Measurements from ENCODE around the gene NUP35. TPM values are rescaled to one million over a fixed set of nuclear protein-coding genes. Genes with fewer than 3 reads are reported as not detected.

Gene NUP35
- total and polyA plus RNA-seq, 2 of the 8 experiments (the other 6 are each of a cell fraction or from before 2014, with no cell fraction given), result 30.7 to 48.7 TPM

GRCh38 chr2:183126635-183127034 is 2.4 kb downstream of the NUP35 start:
- DNase-seq (ENCODE audit: low read depth in 1 of 2, low spot score in 2 of 2) (no peak), FAIRE-seq (no peak)
- Histone ChIP-seq H2BK15ac (ENCODE audit: low read length) (no peak overlapping the region), H3K9me3 (ENCODE audit: insufficient read depth in 2 of 2, low read depth in 1 of 2, low read length in 1 of 2) (no peaks in the 10 kb centered on the region), H3K18ac (ENCODE audit: extremely low read depth, low read length) (no peak overlapping the region), H3K4me3 (ENCODE audit: extremely low read depth in 1 of 4, insufficient read depth in 2 of 4, low read depth in 3 of 4, low read length in 4 of 4) (peak overlapping the region in 1 of 4 experiments; percentile 88; a peak in 2 of 8 replicates), H4K91ac (replicated peaks; ENCODE audit: insufficient read length, low read length) (no peak overlapping the region), H3K4ac (replicated peaks; ENCODE audit: insufficient read length, low read depth, low read length) (no peak overlapping the region), H2BK5ac (ENCODE audit: low read depth, low read length) (no peak overlapping the region), H3K14ac (ENCODE audit: insufficient read length) (no peak overlapping the region), H2BK12ac (ENCODE audit: low read depth, low read length) (no peak overlapping the region), H3K56ac (replicated peaks; ENCODE audit: insufficient read length, low read depth, low read length) (no peak overlapping the region), H3K79me1 (ENCODE audit: low read depth, low read length) (no peaks in the 10 kb centered on the region), H2AFZ (ENCODE audit: low read length) (no peak overlapping the region), H3K4me2 (ENCODE audit: insufficient read depth in 1 of 2, low read depth in 2 of 2, low read length in 2 of 2) (no peak overlapping the region; a peak in 1 of 4 replicates), H4K8ac (ENCODE audit: extremely low read depth, insufficient read depth, low read length) (no peak overlapping the region), H4K20me1 (replicated peaks in 1 of 2; ENCODE audit: control insufficient read depth in 1 of 2, insufficient read depth in 2 of 2, low read length in 2 of 2) (peaks cover 5% of the 10 kb centered on the region in 2 experiments), H3K36me3 (ENCODE audit: control insufficient read depth in 2 of 4, insufficient read depth in 4 of 4, low read length in 3 of 4) (peaks cover 4 to 32% (median 8%) of the 10 kb centered on the region in 4 experiments; a peak in 7 of 8 replicates), H3K9ac (replicated peaks in 1 of 4; ENCODE audit: extremely low read depth in 1 of 4, low read depth in 3 of 4, low read length in 3 of 4) (no peak overlapping the region), H3K79me2 (ENCODE audit: control insufficient read depth in 1 of 2, insufficient read depth in 2 of 2, low read length in 2 of 2) (peaks cover 18 to 72% of the 10 kb centered on the region in 2 experiments), H3K23ac (ENCODE audit: insufficient read length) (no peak overlapping the region), H3K27me3 (replicated peaks in 1 of 4; ENCODE audit: control insufficient read depth in 3 of 4, extremely low read depth in 1 of 4, insufficient read depth in 3 of 4, low read length in 3 of 4) (no peaks in the 10 kb centered on the region), H3K27ac (ENCODE audit: low read depth, low read length) (no peak overlapping the region), H3K4me1 (replicated peaks in 1 of 4; ENCODE audit: control insufficient read depth in 3 of 4, insufficient read depth in 4 of 4, low read length in 3 of 4) (peaks cover 0 to 12% (median 5%) of the 10 kb centered on the region in 4 experiments; a peak in 6 of 7 replicates), H3K23me2 (ENCODE audit: low read depth, low read length) (no peaks in the 10 kb centered on the region; the same call in 1 of the 2 replicates), H2BK20ac (ENCODE audit: low read length) (no peak overlapping the region), H2AK5ac (ENCODE audit: low read depth, low read length) (no peak overlapping the region), H4K5ac (ENCODE audit: insufficient read length, low read depth, low read length) (no peak overlapping the region), H2BK120ac (replicated peaks; ENCODE audit: low read depth, low read length) (no peak overlapping the region)
- WGBS, 2 experiments (ENCODE audit: extremely low coverage in 1 of 2, insufficient coverage in 1 of 2, insufficient read length in 1 of 2, insufficient replicate concordance in 2 of 2, low coverage in 1 of 2, low lambda C conversion rate in 2 of 2, missing lambda C conversion rate in 1 of 2), result 91% methylated on average over 2 of the region's 2 CpGs; no CpG with 5 or more reads in 1 of the 2 experiments
- ChIA-PET CTCF (ENCODE audit: partially characterized antibody) (interaction anchor here (0.7 to 1.1 kb wide), 3 partner anchors 55 to 256 kb away, joined by 3 read pairs; no protein-coding TSS in a partner anchor), POLR2A (ENCODE audit: partially characterized antibody) (no interaction called here)
- TF ChIP-seq USF2 (IDR thresholded peaks at IDR 0.05; ENCODE audit: low read length), result no peak
- no peak for TF ChIP-seq GABPA (IDR thresholded peaks at IDR 0.05; ENCODE audit: borderline replicate concordance, insufficient read depth, low read length)
- no peak for TF ChIP-seq SUZ12 (IDR thresholded peaks at IDR 0.05; ENCODE audit: low read length)
- TF ChIP-seq SIRT6 (IDR thresholded peaks at IDR 0.05; ENCODE audit: low read length), result no peak
- no peak for TF ChIP-seq RAD21 (IDR thresholded peaks at IDR 0.05 in 1 of 2, conservative IDR thresholded peaks at IDR 0.05 in 1 of 2; ENCODE audit: low read depth in 2 of 2, low read length in 2 of 2)
- no peak for TF ChIP-seq JUN (IDR thresholded peaks at IDR 0.05; ENCODE audit: low read depth, low read length)
- TF ChIP-seq MAFK (IDR thresholded peaks at IDR 0.05; ENCODE audit: low read depth, low read length), result no peak
- TF ChIP-seq JUND (IDR thresholded peaks at IDR 0.05; ENCODE audit: low read length), result no peak
- TF ChIP-seq SP1 (IDR thresholded peaks at IDR 0.05; ENCODE audit: low read depth, low read length), result no peak
- no peak for TF ChIP-seq SRF (IDR thresholded peaks at IDR 0.05; ENCODE audit: low read depth, low read length)

Measured in H1 (cell line).